OCI-M1 (cell line): ENCODE results near the gene RPTOR.

Source experiments
- DNase-seq: peaks from one replicate; lab custom pipeline; 2025; lab: John Stamatoyannopoulos, UW

RPTOR gene

DNA sequence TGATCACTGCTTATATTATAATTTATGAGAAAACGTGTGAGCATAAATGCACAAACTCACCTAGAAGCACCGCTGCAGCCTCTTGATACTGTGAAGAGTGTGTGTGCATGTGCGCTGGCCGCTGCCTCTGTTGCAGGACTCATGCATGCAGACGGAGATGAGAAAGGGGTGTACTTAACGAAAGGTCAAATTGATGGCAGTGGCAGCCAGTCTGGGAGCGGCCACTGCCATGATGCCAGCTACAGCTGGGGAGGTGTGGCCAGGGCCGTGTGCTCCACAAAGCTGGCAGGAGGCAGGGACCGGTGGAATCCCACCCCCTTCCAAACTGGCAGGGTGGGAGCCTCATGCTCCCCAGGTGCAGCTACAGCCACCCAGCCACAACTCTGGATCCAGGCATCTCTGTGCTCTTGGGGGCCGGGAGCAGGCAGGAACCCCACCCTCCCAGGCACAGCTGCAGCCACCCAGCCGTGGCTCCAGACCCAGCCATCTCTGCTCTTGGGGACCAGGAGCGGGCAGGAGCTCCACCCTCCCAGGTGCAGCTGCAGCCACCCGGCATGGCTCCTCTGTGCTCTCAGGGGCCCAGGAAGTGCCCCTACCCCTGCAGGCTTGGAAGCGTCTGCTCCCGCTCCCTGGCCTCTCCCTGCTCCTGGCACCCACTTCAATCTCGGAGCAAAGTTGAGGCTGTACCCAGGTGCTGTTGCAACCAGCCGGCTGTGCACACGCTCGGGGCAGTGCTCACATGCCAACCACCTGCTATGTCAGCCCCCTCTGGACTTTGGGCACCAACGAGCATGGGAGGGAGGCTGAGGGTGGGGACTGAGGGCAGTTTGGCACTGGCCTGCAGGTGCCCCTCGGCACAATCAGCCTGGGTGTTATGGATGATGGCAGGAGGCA, 369.5 kb downstream of the RPTOR start:
- DNase-seq, result no peak

DNA sequence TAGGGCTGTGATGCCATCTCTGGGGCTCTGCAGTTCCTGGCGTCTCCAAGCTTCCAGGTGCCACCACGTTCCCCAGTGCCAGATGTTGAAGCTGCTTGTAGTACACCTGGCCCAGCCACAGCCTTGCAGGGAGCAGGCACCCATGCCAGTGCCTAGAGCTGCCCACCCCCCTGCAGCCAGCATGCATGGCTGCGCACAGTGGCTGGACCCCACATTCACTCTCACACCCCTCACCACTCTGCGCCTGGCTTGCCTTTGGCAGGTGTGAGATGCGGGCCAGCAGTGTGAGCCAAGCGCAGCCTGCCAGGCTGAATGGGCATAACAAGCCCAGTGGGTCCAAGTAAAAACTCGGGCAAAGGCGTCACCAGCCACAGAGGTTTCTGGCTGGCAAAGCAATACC, 371.6 kb downstream of the RPTOR start:
- DNase-seq, result no peak

DNA sequence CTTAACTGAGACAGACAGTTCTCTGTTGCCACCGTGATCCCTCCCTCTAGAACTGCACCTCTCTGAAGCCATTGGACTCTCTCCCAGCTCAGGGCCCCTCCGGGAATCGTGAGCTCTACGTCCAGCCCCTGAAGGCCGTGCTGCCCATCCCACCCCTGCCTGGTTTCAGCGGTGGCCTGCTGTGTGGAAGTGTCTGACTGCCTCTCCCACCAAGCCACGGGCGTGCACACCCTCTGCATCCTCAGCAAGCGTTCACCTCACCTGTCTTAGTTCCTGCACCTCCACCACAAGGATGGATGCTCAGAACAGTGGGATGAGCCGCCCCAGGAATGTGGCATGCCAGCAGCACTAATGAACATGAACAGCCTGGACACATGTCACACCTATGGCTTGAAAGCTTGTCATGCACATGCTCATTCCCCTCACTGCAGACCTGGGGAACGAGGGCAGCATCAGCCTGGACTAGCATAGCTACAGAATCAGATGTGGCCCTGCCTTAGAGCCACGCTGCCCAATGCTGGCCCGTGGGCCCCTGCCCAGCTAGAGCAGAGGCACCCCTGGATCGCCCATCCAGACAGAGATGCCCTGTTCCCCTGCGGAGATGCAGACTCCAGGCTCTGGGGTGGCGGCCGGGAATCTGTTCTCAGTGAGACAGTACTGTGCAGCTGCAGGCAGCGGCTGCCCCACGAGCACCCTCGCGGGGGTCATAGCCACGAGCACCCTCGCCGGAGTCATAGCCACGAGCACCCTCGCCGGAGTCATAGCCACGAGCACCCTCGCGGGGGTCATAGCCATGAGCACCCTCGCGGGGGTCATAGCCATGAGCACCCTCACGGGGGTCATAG, 373.3 kb downstream of the RPTOR start:
- DNase-seq, result no peak

DNA sequence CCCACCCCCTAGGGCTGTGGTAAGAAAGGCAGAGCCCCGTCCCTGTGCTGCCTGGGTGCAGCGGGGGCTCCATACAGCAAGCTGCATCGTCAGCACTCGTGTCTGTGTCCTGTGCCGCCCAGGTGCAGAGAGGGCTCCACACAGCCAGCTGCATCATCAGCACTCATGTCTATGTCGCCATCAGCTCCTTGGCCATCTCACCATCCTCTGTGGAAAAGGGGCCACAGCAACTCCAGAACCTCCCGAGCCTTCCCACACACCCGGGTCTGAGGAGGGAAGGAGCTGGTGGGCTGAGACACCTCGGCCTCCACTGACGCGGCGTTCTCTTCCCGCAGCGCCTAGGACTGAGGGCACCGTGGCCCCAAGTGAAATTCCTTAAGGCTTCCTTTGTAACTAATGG, 374.1 kb downstream of the RPTOR start:
- DNase-seq, result no peak

DNA sequence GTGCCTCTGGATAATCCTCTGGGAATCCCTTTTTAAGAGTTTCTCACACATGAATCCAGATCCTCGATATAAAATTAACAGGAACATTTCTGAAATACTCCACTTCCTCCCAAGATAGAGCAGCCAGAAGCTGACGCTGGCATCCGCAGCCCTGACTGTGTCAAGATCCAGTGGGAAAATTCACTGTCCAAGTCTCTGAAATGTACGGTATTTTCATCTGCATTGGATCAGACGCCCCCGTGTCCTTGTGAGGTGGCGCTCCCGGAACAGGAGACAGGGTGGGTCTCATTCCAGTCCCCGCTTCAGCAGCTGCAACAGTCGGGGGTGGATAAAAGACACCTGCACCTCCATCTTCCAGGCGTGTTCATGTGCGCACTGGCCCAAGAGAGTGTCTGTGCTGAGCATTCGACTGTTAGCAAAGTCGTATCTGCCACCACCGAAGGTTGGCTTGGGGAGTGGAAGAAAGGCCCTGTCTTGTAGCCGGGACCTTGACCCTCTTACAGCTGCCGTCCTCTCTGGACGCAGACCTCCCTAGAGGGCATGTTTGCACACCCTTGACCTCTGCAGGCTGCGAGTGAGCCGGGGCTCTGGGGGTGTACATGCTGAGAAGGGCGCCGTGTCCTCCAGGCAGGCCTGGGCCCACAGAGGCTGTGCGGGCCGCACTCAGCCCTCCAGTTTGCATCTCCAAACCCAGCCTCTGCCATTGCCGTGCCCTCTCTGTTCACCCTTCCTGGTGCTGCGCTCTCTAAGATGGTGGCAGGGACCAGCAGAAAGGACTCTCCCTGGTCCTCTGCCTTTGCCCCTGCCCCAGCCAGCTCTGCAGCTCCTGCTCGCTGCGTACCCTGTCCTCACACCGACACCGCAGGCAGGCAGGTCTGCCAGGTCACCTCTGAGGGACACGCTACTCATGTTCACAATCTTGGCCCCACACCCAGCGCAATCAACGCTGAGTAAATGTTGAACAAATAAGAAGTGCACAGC, 375.0 kb downstream of the RPTOR start:
- no peak for DNase-seq

DNA sequence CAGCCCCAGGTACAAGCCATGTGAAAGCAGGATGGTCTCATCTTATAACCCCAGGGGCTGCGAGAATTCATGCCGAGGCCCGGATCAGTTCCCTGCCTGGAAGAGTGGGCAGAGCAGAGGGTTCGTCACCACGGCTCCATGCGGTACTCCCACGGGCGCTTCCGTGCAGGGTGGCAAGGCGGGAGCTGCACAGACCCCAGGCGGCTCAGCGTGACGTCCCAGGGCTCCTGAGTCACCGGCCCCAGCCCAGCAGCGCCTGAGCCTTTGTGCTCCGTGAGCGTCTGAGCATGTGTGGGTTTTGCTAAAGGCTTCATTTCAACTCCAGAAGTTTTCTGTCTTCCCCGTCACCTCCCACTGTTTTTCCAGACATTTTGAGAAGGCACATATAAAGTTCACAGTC, 375.8 kb downstream of the RPTOR start:
- no peak for DNase-seq

DNA sequence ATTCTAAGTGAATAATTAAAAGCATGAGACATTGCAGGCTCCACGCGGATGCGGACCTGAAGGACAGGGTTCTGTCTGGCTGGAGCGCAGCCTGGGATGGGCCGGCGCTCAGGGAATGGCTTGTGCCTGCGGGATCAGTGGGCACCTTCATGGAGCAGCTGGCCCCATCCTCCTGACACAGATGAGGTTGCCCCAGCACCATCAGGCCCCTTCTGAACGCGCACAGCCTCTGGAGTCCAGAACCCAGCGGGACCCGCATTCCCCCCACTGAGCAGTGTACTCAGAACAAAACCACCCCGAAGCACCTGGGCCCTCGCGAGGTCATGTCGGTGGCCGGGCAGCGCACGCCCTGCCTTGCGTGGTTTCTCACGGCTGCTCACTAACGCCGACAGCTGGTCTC, 376.5 kb downstream of the RPTOR start:
- DNase-seq, result no peak

DNA sequence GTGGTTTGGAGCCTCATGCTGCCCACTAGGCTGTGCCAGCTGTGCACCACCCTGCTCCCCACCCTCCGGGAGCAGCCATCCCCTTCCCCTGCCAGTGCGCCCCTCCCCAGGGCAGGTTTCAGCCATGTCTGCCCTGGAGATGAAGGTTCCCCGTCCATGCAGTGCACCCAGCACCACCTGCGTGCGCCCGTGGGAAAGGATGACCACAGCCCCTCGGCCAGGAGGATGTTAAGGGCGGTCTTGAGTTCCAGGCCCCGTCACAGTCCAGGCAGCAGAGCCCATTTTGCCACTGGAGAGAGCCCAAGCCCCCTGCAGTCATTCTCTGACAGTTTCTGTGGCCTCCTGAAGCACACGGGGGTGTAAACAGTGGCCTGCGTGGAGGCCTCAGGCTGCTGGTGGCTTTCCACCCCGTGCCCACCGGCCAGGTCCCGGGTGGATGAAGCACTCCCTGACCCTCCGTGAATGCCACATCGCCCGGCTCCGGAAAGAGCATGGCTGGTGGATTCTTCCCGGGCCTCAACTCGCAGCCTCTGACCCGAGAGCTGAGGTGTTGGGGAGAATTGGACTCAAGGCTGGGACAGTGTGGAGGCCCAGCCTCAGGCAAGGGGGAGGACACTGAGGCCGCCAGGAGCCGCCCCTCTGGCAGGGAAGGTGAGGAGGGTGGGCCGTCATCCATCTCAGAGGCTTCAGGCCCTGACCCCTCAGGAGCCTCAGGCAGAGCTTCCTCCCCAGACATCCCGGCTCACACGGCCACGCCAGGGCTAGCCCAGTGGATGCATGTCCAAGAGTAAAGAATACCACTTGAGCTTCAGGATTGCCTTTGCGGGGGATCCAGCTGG, 377.3 kb downstream of the RPTOR start:
- DNase-seq, result no peak

DNA sequence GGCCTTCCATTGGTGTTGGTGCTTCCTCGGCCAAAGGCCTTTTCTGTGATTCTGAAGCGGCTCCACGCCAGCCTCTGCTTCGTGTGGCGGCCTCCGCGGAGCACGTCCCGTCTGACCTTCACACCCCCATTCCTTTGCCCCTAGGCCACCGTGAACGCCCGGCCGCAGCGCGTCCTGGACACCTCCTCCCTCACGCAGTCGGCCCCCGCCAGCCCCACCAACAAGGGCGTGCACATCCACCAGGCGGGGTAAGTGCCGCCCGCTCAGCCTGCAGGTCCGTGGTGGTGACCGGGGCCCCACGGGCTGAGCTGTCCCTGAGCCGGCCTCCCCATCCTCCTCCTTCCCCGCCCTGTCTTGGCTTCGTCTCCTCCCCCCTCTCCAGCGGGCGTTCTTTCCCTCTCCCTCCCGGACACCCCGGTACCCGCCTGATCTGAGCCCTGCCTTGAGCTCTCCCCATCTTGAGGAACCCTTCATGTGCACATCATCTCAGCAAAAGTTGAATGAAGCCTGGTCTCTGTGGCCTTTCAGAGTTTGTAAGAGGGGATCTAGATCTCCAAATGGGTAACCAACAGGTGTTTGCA, 378.0 kb downstream of the RPTOR start:
- DNase-seq, result no peak

DNA sequence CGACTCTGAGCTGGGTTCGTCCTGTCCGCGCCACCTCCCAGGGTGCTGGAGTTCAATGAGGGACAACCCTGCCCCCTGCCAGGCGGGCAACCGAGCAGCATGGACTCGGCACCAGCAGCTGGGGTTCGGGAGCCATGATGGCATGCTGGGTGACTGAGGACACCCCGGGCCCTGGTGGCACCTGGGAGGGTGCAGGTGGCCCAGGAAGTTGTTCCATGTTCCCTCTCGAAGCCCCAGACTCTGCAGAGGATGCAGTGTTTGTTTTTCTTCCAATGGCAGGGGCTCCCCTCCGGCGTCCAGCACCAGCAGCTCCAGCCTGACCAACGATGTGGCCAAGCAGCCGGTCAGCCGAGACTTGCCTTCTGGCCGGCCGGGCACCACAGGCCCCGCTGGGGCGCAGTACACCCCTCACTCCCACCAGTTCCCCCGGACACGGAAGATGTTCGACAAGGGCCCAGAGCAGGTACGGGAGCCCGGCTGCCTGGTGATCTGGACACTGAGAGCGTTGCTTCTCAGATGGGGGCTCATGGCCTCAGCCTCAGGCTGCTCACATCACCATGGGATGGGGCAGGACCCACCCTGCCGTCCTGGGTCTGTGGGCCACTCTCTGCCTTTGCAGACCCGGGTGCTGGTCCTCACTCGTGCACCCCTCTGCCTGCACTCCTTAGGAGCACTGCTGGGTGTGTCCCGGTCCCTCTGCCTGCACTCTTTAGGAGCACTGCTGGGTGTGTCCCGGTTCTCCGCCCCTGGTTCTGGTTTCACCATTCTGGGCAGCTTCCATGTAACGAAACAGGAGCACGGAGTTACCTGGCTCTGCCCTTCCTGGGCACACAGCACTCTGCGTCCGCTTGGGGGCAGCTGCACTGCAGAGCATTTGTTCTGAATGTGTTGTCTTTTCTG, 378.8 kb downstream of the RPTOR start:
- DNase-seq, result no peak

DNA sequence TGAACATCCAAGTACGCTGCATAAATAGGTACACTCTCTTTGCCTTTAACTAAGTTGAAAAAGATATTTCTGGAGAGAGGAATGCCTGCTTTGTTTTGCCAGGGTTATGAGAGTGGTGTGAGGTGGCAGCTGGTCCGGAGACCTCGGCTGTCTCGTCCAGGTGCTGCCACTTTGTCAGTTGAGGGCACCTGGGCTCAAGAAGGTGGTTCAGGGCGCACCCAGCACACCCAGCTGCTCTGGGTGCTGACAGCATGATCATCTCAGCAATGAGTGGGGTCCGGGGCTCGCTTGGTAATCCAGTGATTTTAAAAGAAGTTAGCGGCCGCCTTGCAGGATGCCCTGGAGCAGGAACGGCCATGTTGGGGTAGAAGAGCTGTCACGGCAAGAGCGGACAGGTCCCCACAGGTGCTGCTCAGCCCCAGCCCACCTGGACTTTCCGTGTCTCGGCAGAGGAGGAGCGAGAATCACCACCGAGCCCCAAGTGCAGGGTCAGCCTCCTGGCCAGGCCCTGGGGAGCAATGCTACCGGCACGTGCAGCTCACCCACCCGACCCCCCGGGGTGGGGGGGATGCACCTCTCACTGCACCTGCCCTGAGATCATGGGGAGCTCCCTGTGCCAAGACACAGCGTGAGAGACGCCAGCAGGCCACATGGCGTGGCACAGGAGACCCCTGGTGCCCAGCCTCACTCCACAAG, 379.6 kb downstream of the RPTOR start:
- DNase-seq, result no peak

DNA sequence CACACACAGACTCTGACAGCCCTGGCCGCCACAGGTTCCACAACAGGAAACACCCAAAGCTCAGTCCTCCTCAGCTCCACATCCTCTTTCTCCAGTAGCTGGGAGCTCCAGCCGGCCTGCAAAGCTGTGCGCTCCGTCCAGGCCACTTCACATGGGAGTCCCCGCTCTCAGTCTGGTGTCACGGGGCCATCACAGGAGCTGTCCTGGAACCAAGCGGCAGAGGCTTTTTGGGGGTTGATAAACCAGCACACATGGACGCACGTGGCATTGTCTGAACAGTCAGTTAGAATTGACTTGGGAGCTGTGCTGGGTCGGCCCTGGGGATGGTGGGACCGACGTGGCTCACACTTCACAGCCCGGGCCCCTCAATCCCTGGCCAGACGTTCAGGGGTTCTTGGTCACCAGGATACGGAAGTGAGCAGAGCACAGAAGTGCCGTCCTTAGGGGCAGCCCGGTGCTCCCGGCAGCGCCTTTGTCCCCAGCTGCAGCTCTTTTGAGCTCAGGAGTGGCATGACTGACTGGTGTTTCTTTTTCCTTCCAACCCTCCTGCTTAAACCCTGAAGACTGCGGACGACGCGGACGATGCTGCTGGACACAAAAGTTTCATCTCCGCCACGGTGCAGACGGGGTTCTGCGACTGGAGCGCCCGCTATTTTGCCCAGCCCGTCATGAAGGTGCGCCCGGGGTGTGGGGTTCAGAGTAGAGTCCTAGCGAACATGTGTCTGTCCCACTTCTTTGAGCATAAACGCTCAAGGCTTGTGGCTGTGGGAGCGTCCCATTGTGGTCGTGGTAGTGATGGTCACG, 380.4 kb downstream of the RPTOR start:
- DNase-seq, result no peak

DNA sequence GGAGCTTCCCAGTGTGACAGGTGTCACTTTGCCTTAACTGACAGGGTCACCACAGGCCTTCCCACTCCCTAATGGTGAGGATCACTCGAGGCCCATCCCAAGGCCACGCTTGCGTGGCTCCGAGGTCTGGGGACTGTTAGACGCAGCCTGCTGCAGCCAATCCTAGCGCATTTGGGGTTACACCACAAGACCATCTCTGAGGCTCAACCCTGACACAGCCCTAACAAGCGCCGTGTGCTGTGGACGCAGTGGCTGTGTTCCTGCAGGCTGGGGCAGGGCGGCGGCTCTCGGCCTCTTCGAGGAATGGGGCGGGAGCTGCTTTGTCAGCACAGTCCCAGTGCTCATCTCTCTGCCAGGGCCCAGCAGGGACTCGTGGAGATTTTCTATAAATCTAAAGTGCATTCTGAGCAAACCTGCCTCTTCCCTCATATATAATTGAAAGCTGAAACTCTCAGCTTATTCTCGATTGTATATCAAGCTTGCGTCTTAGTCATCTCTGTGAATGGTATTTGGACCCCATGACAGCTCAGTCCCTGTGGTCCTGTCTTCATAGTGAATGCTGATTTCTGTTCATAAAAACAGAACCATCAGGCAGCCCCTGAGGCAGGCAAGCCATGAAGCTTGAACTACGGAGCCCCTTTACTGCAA, 381.2 kb downstream of the RPTOR start:
- DNase-seq, result no peak

DNA sequence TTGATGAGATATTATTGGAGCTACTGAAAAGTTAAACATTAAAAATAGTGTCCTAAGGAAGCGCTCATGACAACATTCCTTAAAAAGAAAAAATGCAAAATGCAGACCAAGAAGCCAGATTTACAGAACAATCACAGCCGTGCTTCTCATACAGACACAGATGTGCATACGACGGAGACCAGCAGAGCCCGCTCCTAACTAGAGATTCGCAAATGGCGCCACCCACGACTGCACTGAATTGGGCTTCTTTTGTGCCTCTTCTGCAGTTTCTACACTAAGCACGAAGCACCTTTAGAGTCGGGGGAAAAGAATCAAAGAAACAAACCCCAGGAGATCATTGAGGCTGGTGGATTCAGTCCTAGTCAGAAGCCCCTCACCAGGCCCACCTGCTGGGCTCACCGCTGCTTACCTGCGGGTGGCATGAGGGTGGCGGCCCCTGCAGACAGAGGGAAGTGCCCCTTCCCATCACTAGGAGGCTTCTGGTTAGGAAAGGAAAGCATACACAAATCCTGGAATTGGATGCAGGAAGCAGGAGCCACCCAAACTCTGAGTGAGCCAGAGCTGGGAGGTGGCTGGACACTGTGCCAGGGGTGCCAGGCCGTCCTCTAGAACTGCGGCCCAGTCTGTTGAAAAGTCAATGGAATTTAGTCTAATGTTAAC, 382.1 kb downstream of the RPTOR start:
- DNase-seq, result no peak

DNA sequence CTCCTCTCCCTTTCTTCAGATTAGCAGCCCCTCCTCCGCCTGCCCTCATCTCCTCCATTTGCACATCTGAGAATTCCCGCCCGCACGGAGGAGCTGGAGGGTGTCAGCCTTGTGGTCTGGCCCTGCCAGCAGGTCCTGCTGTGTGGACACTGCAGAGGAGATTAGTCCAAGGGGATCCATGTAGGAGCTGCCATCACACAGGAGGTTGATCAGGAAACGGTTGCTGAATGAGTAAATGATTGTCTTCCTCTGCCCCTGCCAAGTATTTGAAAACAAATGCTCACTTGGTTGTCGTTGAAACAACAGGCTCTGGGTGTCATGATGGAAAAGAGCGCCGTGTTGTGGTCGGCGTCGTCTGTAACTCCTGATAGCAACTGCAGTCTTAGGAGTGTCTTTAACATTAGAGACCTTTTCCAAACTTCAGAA, 383.2 kb downstream of the RPTOR start:
- DNase-seq, result no peak

DNA sequence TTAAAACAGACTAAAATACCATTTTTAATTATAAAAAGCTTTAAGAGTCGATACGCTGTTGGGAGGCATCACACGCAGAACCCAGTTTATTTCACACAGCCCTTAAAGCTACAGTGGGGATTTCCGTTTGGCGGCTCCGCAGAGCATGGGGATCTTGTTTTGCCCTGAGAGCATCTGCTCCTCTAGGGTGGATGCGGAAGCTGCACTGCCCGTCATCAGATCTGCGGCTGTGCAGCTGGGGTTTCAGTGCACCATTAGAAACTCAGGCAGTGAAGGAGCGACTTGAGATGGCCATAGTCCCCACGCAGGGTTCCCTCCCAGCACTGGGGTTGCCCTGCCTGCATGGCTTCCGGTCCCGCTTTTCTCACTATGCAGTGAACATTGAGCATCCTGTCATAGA, 384.8 kb downstream of the RPTOR start:
- DNase-seq, result no peak
